ENCODE results near the gene WDR91.
A peak's percentile ranks its signal among the peaks of the same experiment; 100 is the strongest.

The WDR91 gene

DNA sequence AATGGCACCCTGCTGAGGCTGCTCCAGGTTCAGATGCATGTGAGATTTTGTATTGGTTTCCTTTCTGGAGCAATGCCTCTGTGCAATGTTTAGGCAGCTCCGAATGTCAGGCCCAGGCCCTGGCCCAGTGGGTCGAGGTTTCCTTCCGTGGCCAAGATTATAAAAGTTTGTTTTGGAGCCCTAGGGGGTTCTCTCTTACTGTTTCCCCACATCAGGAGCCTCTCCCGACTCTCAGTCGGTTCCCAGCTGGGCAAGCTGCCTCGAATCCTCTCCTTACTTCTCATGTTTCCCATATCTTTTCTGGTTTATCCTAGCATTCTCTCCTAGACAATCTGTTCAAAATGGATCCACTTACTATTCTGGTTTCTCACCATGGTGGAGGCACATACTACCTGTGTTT lies 52.5 kb downstream of the WDR91 start:
- DNase-seq, result no peak

DNA sequence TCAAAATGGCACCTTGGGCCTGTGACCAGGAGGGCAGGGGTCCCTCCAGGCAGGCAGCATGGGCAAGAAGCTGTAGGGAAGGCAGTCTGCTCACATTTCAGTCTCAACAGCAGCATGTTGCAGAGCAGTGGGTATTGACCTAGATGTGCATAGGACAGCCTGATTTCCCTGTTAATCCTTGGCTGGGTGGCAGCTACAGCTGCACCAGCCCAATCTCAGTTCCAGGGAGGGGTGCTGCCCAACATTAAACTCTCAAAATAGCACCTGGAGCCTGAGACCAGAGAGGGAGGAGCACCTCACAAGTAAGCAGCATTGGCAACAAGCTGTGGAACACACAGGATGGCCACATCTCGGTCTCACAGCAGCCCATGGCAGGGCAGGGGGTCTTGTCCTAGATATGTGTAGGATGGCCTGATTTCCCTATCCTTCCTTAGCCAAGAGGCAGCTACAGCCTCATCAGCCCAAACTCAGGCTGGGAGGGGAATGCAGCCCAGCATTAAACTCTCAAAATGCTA lies 53.1 kb downstream of the WDR91 start:
- no peak for DNase-seq

DNA sequence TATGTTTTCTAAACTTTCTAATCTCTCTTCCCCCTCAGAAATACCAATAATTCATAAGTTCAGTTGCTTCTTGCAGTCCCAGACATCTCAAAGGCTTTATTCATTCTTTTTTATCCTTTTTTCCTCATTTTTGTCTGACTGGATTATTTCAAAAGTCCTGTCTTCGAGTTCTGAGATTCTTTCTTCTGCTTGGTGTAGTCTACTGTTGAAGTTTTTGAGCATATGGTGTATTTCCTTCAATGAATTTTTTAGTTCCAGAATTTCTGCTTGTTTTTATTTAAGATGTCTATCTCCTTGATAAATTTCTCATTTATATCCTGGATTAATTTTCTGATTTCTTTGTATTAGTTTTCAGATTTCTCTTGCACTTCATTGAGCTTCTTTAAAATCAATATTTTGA lies 55.0 kb downstream of the WDR91 start:
- DNase-seq, result no peak

DNA sequence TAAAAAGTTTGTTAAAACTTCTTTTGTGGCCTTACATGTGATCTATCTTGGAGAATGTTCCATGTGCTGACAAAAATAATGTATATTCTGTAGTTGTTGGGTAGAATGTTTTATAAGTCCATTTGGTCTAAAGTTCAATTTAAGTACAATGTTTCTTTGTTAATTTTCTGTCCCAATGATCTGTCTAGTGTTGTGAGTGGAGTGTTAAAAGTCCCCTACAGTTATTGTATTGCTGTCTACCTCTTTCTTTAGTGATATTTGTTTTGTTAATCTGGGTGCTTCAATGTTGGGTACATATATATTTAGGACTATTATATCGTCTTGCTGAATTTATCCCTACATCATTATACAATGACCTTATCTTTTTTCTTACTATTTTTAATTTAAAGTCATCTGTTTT lies 56.6 kb downstream of the WDR91 start:
- DNase-seq, result no peak

DNA sequence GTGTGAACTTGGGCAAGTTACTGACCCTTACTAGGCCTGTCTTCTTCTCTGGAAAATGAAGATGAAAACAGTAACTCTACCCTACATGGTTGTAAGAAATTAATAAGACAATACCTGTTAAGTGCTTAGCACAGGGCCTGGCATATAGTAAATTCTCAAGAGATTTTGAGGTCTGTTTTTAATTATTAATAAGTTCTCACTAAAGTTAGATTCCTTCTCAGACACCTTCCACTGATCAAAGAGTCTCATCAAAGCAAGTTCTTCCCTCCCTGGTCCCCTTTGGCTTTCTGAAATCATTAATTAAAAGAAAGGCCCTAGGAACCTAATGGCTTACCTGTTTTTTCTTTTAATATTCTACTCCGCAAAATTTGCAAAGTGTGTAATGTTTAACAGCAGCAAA lies 58.9 kb downstream of the WDR91 start:
- no peak for DNase-seq

DNA sequence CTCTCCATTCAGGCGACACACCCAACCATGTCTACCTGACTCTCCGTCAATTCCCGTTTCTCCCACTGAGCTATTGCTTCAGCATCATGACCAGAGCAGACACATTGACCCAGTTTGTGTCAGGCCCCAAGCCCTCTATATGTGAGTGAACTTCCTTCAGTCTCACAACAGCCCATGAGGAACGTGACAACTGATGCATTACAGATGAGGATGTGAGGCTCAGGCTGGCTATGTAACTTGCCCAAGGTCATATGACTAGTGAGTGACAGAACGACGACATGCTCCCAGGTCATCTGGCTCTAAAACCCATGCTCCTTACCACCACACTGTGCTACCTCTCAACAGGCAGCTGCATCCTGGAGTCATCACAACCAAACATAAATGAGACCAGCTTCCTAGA lies 59.8 kb downstream of the WDR91 start:
- DNase-seq, result no peak

DNA sequence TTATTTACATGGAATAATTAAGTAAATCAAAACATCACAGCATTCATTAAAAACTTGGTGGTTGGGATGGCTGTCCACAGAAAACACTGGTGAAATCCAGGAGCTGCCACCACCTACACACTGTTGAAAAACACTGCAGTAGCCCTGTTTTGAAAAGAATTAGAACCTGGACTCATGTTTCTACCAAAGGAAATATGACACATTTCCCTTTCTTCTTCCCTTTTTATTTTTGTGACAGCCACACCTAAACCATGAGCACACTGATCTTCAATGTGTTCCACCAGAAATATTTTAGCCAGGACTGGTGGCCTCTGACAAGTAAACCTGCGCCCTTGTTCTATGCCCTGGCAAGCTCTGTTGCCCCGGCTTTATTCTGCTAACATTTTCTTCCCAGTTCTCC lies 60.2 kb downstream of the WDR91 start:
- DNase-seq, result no peak

DNA sequence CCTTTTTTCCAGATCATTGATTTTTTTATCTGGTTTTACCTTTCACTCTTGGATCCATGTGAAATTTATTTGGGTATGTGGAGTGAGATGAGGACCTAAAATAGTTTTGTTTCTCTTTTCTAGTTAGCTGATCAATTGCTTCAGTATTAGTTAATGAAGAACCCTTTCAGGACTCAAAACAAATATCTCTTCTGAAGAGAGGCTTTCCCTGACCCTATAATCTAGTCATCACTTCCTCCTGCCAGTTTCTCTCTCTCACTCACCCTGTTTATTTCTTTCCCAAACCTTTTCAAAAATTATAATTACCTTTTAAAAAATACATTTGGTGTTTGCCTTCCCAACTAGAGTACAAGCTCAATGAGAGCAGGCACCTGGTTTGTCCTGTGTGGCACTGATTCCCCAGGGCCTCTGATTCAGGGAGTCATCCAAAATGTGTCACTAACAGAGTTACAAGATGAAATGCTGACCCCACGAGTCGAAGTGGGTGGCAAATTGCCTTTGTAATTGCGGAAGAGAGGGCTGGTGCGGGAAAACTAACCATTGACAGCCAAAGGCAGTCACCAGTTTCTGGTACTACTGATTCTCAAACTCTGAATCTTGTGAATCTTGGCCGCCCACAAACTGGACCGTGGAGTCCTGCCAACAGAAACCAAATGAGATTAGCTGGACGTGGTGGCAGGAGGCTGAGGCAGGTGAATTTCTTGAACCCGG lies 61.1 kb downstream of the WDR91 start:
- no peak for DNase-seq

DNA sequence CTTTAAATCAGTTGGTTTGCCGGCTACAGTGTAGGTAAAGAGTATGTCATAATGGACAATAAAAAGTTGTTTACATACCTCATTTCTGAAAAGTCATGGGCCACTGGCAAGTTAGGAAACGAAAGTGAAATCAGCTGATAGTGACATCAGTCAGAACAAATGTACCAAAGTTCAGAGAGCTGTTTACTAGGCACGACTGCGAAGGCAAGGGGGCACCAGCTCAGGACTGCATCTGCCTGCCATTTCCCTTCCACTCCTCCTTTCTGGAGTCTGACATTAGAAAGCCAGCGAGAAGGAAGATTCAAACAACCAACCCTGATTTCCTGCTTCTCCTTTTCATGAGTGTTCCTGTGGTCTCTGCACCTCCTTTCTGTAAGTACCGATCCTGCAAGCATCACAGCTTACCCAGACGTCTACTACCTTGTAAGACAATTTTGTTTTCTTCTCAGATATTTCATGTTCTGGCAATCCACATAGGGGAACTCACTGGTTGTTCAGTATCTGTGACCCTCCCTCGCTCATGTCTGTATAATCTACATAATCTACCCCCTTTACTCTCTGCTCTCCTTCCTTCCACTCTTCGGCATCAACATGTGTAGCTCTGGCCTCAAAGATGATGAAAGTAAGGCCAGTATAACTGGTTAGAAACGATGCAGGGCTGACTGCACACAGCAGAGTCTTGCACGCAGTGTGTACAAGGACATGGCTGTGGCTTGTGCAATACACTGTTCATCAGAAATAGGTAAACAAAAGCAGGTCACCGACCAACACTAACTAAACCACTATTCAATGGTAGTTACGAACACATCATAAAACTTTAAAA lies 63.2 kb downstream of the WDR91 start, which contains the start of gene TMEM140:
TSS of gene TMEM140 (plus strand) at position 174 of the 823 bp plus-strand sequence. CDS start 16,370 bp downstream, outside the sequence.
- peak; percentile 30 for DNase-seq

DNA sequence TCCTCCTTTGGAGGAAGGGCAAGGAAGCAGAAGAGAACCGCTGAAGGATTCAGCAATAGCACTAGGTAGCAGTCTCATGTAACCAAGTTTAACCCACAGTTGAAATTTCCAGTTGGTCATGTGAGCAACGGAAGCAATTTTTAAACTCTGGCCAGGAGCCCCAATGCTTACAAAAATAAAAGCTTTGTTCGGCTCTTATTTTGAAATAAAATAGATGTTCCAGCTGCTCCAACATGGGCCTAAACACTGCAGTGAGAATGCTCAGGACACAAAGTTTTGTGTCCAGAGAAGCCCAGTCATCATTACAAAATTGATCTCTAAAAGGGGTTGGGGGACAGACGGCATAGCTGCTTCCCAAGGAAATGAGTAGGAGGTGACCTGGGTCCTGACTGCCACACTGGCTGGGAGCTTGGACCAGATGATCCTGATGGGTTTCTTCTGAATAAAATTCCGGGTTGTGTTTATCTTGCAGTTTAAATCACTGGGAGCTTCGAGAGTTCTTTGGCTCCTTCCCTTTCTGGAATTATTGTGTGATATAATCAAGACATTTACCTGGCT lies 63.9 kb downstream of the WDR91 start:
- no peak for DNase-seq

DNA sequence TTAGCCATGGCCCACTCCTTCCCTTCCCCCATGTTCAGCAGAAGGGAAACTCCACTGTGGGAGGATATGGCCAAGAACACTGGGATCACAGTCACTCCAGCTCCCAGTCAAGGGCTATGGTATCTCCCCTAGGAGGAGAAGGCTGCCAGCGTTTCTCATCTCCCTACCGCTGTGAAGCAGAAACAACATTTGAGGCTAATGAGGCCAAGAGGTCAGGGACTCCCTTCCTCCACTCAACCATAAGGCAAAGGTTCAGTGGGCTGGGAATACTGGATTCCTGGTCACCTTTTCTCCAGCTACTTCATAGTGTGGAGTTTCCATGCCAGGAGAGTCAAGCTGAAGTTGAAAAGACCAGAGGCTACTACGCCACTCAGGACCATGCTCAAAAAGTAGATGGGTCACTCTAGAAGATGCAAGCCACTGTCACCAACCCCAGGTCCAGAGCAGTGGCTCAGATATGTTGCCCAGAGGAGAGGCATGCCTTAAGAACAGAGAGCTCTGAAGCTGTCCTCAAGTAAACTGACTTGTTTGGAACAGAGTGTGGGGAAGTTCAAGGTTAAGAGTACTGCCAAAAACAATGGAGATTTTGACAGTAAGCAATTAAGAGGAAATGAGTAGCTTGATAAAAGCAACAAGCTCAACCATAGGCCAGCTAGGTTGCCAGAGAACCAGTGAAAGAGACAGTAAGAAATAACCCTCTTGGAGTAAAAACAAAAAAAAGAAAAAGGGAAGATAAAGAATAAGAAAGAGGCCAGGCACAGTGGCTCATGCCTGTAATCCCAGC lies 67.2 kb downstream of the WDR91 start:
- no peak for DNase-seq

Data from NK-92 treated with Interleukin-12 subunit alpha and Interleukin-12 subunit beta, amount 100 ng/mL, for 24 hours (cell line).